Measurements from ENCODE around the gene CPVL.

- TF ChIP-seq CTCF (tag by site-specific recombination; IDR thresholded peaks at IDR 0.05) (no peak), ZNF138 (tag by site-specific recombination; IDR thresholded peaks at IDR 0.05; ENCODE audit: borderline replicate concordance) (no peak), ZNF585B (tag by site-specific recombination; IDR thresholded peaks at IDR 0.05) (no peak), ZNF670 (tag by site-specific recombination; IDR thresholded peaks at IDR 0.05; ENCODE audit: low read depth) (no peak), ZNF664 (tag by site-specific recombination; IDR thresholded peaks at IDR 0.05) (no peak), ZIC2 (tag by site-specific recombination; IDR thresholded peaks at IDR 0.05) (no peak), RBAK (tag by site-specific recombination; IDR thresholded peaks at IDR 0.05) (no peak), ZNF580 (tag by site-specific recombination; IDR thresholded peaks at IDR 0.05) (no peak), ZFP69B (tag by site-specific recombination; IDR thresholded peaks at IDR 0.05) (no peak), ZNF76 (tag by site-specific recombination; IDR thresholded peaks at IDR 0.05; ENCODE audit: borderline replicate concordance, low read depth) (no peak), ZEB2 (tag by site-specific recombination; IDR thresholded peaks at IDR 0.05) (no peak), ZNF561 (tag by site-specific recombination; IDR thresholded peaks at IDR 0.05; ENCODE audit: borderline replicate concordance) (no peak), ZNF19 (tag by site-specific recombination; IDR thresholded peaks at IDR 0.05; ENCODE audit: low read depth) (no peak), ZNF792 (tag by site-specific recombination; IDR thresholded peaks at IDR 0.05) (no peak)
These were observed 127.0 kb downstream of the CPVL start for GRCh38 chr7:29019387-29019786.

Measured in HEK293 (cell line).